GM20431 (cell line): ENCODE results near the gene ABCD1.
"Not testable (repeated sequence)": the region's sequence is repeated elsewhere in the genome, so short reads cannot be mapped to it uniquely, and the experiment has no call there.

ENCODE experiments used
- in situ Hi-C: fragments of 300-500 bp; cut with MseI, MboI; formaldehyde crosslinking; loops from one replicate; pipeline ENCODE4 v1.15.0; 2020; ENCODE audit warnings: low sequenced_read_pairs; ENCODE audit not compliant: unreplicated experiment

The ABCD1 gene

DNA sequence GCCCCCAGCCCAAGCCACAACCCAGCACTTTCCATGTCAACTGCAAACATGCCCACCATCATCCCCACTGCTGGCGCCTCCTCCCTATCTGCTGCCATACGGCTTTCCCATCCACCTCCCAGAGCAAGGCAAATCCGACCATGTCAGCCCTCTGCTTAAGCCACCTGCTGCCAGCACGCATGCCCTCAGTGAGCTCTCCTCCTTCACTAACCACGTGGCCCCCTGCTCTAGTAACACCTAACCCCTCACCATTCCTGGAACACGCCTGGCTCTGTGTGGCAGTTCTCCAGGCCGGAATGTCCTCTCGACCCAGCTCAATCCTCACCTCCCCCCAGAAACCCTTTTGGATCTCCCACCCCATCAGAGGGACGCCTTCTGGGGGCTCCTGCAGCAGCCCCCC lies 17.9 kb upstream of the ABCD1 start:
- in situ Hi-C loops: no loop called here

DNA sequence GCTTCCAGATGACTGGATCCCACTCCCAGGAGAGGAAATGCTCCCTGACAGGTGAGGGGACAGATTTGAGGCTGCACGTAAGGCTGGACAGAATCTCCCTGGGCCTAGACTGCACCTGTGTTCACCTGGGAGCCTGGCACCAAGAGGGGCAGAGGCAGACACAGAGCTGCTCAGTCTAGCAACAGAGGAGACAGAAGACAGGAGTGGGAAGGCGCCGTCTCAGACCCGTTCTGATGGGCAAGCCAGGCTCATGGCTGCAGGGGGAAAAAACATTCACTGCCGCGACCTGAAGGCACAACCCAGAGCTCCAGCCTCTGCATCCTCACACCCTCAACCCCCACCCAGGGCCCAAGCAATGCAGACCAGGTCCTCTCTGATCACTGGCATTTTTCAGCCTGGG lies 17.2 kb upstream of the ABCD1 start:
- in situ Hi-C loops: no loop called here

GRCh38 chrX:153708415-153708814 lies 16.2 kb upstream of the ABCD1 start:
- in situ Hi-C loops: no loop called here

DNA sequence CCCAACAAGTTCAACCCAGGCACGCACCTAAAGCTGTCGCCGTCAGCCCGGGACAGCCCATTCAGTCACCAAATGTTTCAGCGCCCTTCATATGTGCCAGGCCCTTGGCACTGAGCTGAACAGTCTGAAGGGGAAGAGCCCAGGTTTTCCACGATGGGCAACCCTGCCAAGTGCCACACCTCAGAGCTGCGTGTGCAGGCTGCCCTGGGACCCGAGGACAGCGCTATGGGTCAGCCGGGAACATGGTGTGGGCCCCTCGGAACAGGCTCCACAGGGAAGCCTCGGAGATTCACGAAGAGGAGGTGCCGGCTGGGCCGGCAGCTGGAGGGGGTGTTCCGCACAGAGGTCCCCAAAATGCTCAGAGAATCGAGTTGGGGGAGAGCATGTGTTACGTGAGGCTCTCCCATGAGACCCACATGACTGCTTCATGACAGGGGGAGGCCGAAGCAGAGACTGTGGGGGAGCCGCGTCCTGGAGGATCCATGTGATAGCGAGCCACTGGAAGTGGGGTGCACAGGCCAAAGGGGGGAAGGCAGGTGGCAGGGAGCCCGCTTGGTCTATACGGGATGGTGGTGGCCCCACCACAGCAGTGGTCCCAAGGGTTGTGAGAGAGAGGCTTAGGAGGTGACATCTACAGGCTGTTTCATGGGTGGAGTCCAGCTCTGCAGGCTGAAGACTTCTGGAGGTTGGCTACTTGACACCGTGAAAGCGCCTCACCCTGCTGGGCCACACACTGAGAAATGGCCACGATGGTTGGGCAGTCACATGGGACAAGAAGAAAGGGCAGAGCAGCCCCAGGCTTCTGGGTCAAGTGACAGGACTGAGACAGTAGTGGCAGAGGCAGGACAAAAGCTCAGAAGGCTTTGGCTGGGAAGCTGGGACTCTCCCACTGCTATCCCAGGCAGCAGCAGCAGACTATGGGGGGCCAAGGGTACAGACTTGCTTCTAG lies 14.7 kb upstream of the ABCD1 start:
- in situ Hi-C loops: no loop called here

DNA sequence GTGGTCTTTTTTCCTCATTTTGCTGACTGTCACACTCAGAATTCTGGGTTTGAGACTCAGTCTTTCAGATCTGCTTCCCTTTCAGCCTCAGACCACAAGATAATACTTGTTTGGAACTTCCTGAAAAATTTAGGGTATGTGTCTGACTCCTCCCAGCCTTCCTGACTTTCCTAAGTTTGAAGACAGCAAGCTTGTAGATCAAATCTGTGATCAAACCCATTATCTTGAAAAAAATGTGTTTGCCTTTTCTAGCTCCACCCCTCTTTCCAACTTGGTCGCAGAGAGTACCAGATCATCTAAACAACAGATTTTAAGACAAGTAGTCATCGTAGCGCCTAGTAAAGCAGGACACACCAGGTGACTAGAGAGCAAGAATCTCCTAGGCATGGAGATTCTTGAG lies 10.4 kb upstream of the ABCD1 start:
- in situ Hi-C loops: no loop called here

GRCh38 chrX:153717445-153717844 lies 7.2 kb upstream of the ABCD1 start:
- in situ Hi-C loops: no loop called here

DNA sequence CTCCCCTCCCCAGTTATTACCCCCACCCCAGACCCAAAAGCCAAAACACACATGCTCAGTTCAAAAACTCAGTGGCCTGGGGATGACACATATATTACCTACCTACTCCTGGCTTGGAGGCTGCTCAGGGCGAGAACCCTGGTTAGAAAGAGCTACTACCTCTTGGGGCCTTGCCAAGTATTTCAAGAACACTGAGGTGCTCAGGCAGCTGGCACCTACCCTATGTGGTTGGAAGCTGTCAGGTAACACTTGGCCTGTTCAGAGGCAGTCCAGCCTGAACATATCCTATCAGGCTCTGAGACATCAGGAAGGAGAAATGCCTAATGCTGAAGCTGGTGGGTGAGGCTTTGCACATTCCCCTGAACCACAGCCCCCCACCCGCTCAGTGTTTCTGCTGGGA lies 5.4 kb upstream of the ABCD1 start:
- in situ Hi-C loops: no loop called here

GRCh38 chrX:153719701-153720100 lies 5.0 kb upstream of the ABCD1 start:
- in situ Hi-C loops: no loop called here

- in situ Hi-C loops: no loop called here
These were observed 1.8 kb upstream of the ABCD1 start for GRCh38 chrX:153722704-153723350.

GRCh38 chrX:153723351-153724251 lies 1.1 kb upstream of the ABCD1 start:
- in situ Hi-C loops: no loop called here

DNA sequence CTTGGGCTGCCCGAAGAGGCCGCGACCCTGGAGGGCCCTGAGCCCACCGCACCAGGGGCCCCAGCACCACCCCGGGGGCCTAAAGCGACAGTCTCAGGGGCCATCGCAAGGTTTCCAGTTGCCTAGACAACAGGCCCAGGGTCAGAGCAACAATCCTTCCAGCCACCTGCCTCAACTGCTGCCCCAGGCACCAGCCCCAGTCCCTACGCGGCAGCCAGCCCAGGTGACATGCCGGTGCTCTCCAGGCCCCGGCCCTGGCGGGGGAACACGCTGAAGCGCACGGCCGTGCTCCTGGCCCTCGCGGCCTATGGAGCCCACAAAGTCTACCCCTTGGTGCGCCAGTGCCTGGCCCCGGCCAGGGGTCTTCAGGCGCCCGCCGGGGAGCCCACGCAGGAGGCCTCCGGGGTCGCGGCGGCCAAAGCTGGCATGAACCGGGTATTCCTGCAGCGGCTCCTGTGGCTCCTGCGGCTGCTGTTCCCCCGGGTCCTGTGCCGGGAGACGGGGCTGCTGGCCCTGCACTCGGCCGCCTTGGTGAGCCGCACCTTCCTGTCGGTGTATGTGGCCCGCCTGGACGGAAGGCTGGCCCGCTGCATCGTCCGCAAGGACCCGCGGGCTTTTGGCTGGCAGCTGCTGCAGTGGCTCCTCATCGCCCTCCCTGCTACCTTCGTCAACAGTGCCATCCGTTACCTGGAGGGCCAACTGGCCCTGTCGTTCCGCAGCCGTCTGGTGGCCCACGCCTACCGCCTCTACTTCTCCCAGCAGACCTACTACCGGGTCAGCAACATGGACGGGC lies 579 bp downstream of the ABCD1 start:
- in situ Hi-C loops: no loop called here

DNA sequence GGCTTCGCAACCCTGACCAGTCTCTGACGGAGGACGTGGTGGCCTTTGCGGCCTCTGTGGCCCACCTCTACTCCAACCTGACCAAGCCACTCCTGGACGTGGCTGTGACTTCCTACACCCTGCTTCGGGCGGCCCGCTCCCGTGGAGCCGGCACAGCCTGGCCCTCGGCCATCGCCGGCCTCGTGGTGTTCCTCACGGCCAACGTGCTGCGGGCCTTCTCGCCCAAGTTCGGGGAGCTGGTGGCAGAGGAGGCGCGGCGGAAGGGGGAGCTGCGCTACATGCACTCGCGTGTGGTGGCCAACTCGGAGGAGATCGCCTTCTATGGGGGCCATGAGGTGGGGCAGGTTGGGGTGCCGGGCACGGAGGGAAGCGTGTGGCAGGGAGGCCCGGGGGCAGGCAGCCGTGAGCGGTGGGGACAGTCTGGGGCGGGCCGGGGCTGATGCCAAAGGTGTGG lies 1.2 kb downstream of the ABCD1 start:
- in situ Hi-C loops: no loop called here

DNA sequence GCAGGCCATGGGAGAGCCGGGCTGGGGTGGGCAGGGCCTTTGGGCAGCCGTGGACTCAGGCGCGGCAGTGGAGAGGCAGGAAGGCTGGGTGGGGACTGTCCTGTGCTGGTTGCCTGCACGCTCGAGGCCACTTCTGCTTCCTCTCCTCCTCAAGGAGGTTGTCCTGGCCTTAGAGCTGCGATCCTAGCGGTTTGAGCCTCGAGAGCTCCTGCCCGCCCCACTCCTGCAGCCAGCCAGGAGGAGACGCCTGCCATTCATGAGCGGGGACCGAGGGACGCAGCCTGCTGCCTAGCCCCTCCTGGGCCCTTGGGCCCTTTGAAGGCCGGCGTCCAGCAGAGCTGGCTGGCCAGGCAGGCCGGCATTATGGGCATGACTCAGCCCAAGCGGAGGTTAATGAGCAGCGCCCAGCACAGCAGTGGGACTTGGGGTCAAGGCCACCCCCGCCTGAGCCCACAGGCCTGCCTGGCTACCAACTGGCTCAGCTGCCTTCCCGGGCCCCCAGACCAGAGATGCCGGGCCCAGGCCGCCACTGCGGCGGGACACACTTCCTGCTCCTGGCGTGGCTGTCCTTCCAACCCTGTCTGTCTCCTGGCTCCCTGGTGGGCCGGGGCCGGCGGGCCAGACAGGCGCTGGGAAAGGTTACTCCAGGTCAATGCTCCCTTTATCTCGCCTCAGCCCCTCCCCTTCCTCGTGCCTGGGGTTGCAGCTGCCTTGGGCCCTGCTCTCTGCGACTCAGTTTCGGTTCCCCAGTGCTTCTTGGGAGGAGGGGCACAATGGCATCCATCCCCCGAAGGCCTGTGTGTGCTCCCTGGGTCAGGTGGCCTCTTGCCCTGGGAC lies 1.8 kb downstream of the ABCD1 start:
- in situ Hi-C loops: no loop called here

GRCh38 chrX:153727123-153727931 lies 2.7 kb downstream of the ABCD1 start:
- in situ Hi-C loops: no loop called here

DNA sequence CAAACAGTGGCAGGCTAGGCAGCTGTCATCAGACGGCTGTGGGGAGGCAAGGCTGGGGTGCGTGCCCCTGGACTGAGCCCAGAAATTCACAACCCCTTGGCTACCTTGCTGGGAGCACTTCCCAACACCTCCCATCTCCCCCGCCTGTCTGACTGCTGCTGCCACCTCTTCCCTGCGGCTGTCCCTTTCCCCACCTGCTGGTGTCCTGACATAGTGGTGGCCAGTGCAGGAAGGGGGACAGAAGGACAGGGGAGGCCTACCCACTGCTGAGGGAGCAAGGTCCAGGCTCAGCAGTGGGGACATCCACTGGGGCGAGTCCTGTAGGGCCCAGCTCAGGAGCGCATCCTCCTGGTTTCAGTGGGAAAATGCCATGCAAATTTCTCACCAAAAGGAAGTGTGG lies 3.4 kb downstream of the ABCD1 start:
- in situ Hi-C loops: no loop called here

GRCh38 chrX:153728951-153729631 lies 4.4 kb downstream of the ABCD1 start:
- in situ Hi-C loops: no loop called here

GRCh38 chrX:153730115-153730514 lies 5.5 kb downstream of the ABCD1 start:
- in situ Hi-C loops: not testable (repeated sequence)
